Activated naive CD4-positive, alpha-beta T cell treated with Interleukin-2 at 50 U/mL for 16 hours (primary cell): ENCODE data around the gene DBF4.
A peak's percentile ranks its signal among the peaks of the same experiment; 100 is the strongest.
"Not testable (repeated sequence)": the region's sequence is repeated elsewhere in the genome, so short reads cannot be mapped to it uniquely, and the experiment has no call there.

Experiments
- DNase-seq: peaks from one replicate; pipeline ENCODE4 v3.0.0-alpha.2; 2020

The DBF4 gene, protein sequence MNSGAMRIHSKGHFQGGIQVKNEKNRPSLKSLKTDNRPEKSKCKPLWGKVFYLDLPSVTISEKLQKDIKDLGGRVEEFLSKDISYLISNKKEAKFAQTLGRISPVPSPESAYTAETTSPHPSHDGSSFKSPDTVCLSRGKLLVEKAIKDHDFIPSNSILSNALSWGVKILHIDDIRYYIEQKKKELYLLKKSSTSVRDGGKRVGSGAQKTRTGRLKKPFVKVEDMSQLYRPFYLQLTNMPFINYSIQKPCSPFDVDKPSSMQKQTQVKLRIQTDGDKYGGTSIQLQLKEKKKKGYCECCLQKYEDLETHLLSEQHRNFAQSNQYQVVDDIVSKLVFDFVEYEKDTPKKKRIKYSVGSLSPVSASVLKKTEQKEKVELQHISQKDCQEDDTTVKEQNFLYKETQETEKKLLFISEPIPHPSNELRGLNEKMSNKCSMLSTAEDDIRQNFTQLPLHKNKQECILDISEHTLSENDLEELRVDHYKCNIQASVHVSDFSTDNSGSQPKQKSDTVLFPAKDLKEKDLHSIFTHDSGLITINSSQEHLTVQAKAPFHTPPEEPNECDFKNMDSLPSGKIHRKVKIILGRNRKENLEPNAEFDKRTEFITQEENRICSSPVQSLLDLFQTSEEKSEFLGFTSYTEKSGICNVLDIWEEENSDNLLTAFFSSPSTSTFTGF

DNA sequence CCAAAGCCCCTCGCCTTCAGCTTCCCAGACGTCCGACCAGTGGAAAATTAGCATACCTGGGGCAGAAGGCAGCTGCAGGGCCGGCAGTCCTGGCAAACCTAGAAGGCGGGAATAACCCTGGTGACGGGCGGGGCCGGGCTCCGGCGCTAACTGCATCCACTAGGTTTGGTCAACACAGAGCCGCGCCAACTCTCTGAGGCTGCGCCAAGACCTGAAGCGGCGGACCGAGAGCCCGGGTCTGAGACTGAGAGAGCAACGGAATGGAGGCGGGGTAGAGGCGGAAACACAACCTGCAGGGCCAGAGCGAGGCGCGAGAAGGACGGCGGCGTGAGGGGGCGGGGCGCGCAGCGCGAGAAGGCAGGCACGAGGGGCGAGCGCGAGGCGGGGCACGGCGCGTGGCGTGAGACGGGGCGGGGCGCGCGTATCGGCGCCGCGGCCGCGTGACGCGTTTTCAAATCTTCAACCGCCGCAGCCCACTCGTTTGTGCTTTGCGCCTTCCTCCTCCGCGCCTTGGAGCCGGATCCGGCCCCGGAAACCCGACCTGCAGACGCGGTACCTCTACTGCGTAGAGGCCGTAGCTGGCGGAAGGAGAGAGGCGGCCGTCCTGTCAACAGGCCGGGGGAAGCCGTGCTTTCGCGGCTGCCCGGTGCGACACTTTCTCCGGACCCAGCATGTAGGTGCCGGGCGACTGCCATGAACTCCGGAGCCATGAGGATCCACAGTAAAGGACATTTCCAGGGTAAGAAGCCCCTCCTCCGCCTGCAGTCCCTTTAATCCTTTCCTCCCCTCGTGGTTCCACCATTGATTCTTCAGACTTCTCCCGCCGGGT, at the start of gene DBF4, which contains the start of gene SLC25A40:
DBF4 (plus strand) TSS at position 454 of the 829 bp plus-strand sequence; CDS start at position 694, 240 bp downstream.
SLC25A40 (minus strand) TSS at position 321 of the 829 bp plus-strand sequence. CDS start 17,633 bp downstream, outside the sequence.
- peak; percentile 97 for DNase-seq

DNA sequence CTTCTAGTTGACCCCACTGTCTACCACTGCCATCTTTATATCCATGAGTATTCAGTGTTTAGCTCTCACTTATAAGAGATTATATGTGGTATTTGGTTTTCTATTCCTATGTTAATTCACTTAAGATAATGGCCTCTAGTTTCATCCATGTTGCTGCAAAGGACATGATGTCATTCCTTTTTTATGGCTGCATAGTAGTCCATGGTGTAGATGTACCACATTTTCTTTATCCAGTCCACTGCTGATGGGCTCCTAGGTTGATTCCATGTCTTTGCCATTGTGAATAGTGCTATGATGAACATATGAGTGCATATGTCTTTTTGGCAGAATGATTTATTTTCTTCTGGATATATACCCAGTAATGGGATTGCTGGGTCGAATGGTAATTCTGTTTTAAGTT, 47.9 kb upstream of the DBF4 start:
- DNase-seq: not testable (repeated sequence)

DNA sequence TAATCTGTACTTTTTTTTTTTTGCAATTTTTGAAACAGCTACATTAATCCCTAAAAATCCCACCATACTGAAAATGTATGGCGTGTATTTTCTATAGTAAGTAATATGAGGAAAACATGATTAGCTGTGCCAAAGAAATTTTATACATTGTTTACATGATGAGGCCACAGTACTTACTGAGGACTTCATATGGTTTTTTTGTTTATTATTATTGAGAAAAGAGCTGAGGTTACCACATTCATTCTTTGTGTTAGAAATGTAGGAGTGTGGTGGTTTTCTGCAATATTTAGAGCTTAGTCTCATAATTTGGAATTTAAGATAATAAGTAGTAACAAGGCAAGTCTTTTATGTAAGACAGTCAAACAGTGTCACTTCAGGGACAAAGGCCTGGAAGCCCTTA, 45.2 kb upstream of the DBF4 start:
- no peak for DNase-seq

DNA sequence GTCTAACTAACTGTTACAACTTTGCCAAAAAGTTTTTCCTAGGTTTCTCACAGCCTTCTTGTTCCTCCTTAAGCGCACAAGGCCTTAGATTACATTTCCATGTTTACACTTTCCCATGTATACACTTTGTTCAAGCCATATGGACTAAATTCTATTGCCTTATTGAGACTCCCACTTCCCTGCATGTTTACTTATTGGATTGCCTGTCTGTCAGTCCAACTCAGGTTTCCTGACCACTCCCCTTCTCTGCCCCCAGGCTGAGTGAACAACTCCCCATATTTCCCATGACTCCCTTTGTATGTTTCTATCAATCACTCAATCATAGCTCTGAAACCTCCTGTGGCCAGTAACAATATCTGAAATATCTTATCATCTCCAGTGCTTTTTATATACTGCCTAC, 43.2 kb upstream of the DBF4 start:
- DNase-seq: no peak

DNA sequence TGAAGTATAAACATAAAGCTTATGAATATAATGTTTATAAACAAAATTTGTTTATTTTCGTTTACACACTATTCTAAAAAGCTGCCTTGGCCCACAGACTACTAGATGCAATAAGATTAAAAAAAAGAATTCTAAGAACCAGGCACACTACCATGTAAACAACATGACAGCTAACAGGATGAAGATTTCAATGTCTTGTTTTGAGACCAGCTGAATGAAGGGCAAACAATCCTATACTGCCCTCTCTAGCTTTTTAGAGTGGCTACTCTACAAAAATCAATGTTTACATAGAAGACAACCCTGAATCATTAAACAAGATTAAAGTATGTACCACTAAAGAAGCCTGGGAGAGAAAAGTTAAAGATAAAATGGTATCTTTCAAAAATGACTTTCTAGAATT, 38.7 kb upstream of the DBF4 start:
- no peak for DNase-seq

DNA sequence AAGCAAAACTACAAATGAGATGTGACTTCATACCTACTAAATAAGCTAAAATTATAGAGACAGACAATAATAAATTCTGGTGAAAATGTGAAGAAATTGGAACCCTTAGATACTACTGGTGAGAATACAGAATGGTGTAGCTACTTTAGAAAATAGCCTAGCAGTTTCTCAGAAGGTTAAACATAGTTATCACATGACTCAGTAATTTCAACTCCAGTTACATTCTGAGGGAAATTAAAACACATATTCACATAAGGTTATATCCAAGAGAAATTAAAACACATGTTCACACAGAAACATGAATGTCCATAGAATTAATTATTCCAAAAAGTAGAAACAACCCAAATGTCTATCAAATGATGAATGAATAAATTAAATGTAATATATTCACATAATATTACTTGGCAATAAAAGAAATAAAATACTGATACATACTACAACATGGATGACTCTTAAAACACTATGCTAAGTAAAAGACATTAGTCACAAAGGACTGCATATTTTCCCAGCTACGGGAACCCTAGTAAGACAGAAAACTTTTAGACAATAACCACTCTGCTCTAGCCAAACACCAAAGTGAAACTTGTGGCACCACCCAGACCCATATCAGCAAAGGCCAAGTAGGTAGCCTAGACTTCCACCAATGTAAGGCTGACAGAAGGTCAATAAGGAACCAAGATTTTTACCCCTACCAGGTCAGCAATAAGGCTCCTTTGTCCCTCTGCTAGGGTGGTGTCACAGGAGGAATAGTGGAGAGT, 25.3 kb upstream of the DBF4 start:
- DNase-seq: no peak

DNA sequence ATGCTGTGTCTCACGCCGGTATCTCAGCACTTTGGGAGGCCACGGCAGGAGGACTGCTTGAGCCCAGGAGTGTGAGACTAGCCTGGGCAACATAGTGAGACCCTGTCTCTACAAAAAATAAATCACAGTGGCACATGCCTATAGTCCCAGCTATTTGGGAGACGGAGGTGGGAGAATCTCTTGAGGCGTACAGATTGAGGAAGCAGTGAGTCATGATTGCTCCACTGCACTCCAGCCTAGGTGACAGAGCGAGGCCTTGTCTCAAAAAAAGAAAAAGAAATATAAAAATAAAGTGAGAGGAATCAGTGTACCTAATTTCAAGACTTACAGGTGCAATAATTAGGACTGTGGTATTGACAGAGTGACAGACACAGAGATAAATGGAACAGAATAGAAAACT, 24.0 kb upstream of the DBF4 start:
- no peak for DNase-seq

DNA sequence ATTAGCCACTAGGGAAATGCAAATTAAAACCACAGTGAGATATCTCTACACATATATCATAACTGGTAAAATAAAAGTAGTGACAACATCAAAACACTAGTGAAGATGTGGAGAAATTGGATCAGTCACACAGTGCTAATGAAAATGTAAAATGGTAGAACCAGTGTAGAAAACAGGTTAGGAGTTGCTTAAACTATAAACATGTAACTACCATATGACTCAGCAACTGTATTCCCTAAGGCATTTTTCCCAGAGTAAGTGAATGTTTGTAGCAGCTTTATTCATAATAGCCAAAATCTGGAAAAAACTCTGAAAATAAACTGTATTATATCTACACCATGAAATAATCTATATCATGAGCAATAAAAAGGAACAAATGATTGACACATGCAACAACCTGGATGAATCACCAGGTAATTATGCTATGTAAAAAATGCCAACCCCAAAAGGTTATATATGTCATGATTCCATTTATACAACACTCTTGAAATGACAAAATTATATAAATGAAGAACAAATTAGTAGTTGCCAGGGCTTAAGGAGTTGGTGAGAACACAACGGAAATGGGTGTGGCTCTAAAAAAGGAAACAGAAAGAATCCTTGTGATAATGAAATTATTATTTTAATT, 22.9 kb upstream of the DBF4 start:
- DNase-seq: no peak

DNA sequence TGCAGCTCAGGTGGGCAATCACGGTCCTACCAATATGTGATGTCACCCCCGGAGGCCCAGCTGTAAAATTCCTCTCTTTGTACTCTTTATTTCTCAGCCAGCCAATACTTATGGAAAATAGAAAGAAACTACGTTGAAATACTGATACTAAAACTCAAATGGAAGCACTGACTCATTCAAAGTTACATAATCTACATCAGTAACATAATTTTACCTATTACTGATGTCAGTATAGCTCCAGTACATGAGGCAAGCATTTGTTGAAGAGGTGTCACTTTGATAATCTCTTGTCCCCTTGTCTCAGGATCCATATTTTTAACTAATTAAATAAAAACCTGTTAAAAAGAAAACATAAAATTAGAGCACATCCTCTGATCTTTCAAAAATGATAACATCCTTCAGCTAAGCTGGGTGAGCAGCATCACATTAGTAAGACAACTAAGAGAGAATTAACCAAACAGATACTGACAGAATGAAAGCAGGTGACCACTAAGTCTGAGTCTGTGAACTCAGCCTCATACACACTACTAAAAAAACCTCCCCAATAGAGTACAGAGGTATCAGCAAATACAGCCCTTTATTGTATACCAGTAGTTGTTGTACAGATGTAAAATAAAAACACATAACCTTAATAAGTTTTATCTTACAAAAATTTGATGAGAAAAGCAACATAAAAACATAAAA, 17.7 kb upstream of the DBF4 start:
- no peak for DNase-seq

DNA sequence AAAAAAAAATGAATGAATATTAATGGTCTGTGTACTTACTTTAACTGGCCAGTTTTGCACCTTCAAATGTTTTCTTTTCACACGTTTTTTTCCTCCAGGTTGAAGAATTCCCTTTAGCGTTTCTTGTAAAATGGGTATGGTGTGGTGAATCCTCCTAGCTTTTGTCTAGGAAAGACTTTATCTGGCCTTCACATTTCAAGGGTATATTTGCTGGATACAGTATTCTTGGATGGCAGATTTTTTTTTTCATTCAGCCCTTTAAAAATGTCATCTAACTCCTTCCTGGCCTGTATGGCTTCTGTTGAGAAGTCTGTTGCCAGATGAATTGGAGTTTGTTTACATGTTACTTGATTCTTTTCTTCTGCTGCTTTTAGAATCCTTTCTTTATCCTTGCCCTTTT, 10.2 kb upstream of the DBF4 start:
- no peak for DNase-seq

DNA sequence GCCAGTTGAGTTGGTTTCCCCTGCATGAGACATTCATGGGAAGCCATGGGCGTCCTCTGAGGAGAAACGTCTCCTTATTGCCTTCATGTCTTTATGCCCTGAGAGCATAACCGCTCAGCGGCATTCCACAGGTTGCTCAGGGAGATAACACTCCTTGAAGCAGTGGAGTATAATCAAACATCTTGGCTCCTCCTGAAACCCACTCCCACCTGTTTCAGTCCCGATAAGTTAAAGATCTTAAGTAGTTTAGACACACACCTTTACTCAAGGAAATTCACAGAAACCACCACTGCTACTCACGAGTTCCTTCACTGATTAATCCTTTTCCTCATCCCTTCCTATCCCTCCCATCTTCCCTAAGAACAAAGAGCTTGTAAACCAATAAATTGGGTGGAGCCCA, 9.8 kb upstream of the DBF4 start:
- not testable (repeated sequence) for DNase-seq

DNA sequence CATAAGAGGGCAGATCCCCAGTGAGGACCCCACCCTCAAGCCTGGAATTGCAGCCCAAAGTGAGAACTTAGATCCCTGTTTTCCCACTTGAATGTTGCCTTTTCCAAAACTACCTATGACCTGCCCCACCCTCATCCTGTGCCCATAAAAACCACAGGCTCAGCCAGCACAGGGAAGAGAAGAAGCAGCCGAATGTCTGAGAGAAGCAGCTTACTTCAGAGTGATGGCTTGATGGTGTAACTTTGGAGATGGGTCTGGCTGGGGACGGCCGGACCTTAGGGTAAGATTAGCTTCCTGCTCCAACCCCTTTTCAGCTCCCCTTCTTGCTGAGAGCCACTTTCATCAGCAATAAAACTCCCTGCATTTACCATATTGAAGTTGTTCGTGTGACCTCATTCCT, 5.8 kb upstream of the DBF4 start:
- DNase-seq: no peak

DNA sequence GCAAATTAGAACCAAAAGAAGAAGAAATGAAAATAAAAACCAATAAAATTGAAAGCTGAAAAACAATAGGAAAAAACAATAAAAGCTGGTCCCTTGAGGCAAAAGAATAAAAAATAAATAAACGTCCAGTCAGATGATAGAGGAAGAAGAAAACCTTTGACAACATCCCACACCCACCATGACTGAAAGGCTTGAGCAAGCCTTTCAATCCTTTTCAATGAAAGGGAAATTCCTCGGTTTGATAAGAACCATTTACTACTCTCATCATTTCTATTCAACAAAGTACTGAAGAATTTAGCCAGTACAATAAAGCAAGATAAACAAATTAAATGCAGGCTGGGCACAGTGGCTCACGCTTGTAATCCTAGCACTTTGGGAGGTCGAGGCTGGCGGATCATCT, 3.9 kb upstream of the DBF4 start:
- no peak for DNase-seq

DNA sequence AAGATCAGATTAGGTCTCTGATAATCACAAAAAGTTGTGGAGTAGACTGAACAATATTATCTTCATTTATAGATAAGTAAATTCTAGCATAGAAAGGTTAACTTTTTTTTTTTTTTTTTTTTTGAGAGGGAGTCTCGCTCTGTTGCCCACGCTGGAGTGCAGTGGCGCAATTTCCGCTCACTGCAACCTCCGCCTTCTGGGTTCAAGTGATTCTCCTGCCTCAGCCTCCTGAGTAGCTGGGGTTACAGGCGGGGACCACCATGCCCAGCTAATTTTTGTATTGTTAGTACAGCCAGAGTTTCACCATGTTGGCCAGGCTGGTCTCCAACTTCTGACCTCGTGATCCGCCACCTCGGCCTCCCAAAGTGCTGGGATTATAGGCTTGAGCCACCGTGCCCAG, 3.0 kb upstream of the DBF4 start:
- DNase-seq: not testable (repeated sequence)

DNA sequence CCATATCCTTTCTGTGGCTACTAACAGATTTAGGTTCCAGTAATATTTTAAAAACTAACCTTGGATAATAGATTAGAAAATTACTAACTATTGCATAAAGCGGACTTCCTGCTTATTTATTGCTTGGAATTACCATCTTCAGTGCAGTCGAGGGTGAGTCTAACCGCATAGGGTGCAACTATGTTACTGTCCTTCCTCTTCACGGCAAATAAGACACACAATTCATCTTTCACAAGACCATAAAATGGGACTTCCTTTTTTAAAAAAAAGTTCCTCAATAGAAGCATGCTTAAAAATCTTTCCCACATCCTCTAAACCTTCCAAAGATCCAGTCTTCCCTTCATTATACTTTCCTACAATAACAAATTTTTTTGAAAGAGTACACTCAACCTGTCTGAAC, 2.2 kb upstream of the DBF4 start:
- DNase-seq: no peak

DNA sequence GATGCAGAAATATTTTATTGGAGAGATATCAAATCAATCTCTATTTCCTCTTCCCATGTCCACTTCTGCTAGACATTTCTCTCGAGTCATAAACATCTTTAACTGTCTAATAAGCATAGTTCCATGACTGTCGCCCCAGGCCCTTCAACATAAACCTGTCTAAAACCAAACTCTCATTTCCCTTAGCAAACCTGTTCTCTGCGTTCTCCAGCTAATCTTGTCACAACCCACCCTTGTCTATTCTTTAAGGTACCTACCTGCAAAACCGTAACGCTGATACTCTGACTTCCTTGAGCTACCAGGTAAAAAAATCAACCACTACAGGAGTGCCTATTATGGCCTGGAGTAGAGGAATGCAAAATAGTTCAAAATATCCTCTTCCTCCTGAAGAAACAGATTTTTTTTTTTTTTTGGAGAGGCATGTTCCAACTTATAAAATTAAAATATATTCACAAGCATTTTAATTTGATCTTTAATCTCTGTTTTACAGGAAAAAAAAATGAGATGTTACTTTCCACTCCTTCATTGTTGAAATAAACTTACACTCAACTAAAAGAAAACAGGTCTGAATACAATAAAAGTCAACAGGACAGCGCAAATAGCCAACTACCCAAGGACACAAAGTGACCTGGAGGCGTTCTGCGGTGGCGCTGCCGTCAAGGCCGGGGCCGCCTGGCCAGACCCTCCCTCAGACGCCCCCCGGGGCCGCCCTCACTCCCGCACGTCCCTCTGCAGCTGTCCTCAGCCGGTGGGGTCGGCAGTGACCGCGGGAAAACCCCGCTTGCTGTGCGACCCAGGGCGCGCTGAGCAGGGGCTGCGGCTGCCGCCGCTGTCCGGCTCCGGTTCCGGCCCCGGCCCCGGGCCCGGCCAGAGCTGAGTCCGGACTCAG, 898 bp upstream of the DBF4 start:
- no peak for DNase-seq

DNA sequence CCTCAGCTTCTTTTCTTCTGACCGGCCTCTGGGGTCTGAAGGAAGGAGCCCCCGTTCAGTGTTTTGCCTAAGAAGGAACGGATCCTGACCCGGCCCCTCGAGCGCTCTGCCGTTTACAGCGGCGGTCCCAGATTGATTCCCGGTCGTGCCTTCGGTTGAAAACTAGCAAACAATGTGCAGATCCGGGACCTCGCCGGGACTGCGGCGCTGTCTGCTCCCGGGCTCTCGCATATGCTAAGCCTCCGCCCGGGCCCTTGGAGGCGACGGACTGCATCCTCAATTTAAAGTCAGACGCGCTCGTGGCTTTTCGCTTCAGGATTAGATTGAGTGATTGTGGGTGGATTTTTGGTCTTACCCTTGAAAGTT, 559 bp downstream of the DBF4 start:
- DNase-seq: peak; percentile 54

DNA sequence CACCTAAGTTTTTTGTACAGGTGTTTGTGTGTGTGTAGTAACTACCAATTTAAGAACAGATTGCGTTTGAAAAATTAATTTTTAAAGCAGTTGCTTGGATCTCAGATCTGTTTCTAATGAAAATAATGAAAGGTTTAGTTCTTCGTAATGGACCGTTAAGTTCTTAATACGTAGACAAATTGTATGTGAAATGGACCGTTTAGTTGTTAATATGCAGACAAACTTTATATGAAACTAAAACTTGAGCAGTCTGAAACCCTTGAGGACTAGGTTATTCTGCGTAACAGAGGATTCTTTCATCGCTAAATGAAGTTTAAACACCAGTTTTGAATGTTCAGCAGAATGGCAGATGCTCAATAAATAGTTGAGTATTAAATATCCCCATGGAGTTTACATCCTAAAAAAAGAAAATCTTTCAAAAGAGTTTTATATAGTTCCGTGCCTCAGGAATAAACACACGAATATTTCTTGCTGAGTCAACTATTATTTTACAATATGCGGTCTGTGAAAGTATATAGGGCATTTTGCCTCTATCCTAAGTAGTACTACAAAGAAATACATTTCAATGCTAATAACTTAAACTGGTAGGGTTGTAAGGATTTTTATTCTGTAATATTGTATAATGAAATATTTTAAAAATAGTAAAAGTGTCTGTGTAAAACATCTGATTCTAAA, 1.2 kb downstream of the DBF4 start:
- no peak for DNase-seq

DNA sequence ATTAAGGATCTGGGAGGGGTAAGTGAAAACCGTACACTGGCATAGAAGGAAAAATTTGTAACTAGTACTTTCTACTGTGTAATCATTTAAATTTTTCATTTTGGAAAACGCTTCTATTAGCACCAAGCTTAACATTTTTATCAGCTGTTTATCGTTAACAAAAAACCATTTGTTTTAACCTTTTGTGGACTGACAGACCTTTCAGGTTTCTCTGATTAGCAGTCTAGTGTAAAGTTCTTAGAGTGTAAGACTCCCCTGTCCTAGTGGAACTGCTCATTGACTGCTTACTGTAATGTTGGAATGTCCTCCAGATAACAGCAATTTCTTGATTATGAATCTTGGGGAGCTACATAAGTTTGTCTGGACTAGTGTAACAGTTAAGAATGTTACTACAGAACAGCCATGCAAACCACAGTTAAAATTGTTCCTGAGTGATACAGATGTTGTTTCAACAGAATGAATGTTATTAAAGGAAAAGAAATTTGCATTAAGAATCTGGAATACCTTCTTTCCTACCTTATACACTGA, 2.0 kb downstream of the DBF4 start:
- no peak for DNase-seq
